HEK293 (cell line): ENCODE results near the gene PRKCQ.

Source experiments
- HOXD13 ChIP-seq: sonication (generic); formaldehyde crosslinking; IDR thresholded peaks from 2 replicates; pipeline ENCODE4 v1.8.0; 2022; ENCODE audit warnings: missing genetic modification reagents, borderline replicate concordance
- SCRT1 ChIP-seq: fragments of 450-650 bp; formaldehyde crosslinking; IDR thresholded peaks from 2 replicates; pipeline ENCODE4 v1.5.1; 2016; ENCODE audit warnings: missing biosample characterization, missing genetic modification characterization, borderline replicate concordance
- ZBTB17 ChIP-seq: fragments of 450-650 bp; formaldehyde crosslinking; IDR thresholded peaks from 2 replicates; pipeline ENCODE4 v1.5.1; 2016; ENCODE audit warnings: missing biosample characterization, missing genetic modification characterization
- ZBTB8A ChIP-seq: fragments of 450-650 bp; formaldehyde crosslinking; IDR thresholded peaks from 2 replicates; pipeline ENCODE4 v1.5.1; 2016; ENCODE audit warnings: missing biosample characterization, missing genetic modification characterization
- ZNF146 ChIP-seq: fragments of 450-650 bp; formaldehyde crosslinking; IDR thresholded peaks from 2 replicates; pipeline ENCODE4 v1.5.1; 2016; ENCODE audit warnings: missing biosample characterization, missing genetic modification characterization
- ZNF174 ChIP-seq: fragments of 450-650 bp; formaldehyde crosslinking; IDR thresholded peaks from 2 replicates; pipeline ENCODE4 v1.5.0; 2017; ENCODE audit warnings: missing biosample characterization, mild to moderate bottlenecking, missing genetic modification characterization
- ZNF202 ChIP-seq: fragments of 450-650 bp; formaldehyde crosslinking; IDR thresholded peaks from 2 replicates; pipeline ENCODE4 v1.5.1; 2016; ENCODE audit warnings: missing biosample characterization, missing genetic modification characterization, borderline replicate concordance
- ZNF223 ChIP-seq: fragments of 450-650 bp; formaldehyde crosslinking; IDR thresholded peaks from 2 replicates; pipeline ENCODE4 v1.5.1; 2016; ENCODE audit warnings: missing biosample characterization, missing genetic modification characterization
- ZNF23 ChIP-seq: fragments of 450-650 bp; formaldehyde crosslinking; IDR thresholded peaks from 2 replicates; pipeline ENCODE4 v1.5.1; 2016; ENCODE audit warnings: missing biosample characterization, missing genetic modification characterization, borderline replicate concordance
- ZNF274 ChIP-seq, 2 experiments: fragments of 200-500 bp in 1 of 2; fragments of 450-650 bp in 1 of 2; sonication (Bioruptor generic) in 1 of 2; formaldehyde crosslinking in 1 of 2; IDR thresholded peaks; 2 replicates each; pipeline versions ENCODE4 v1.5.1 to v1.6.1; 2014 to 2016; ENCODE audit warnings: borderline replicate concordance in 1 of 2, inconsistent platforms in 1 of 2, low read length in 1 of 2, missing biosample characterization in 1 of 2, missing genetic modification characterization in 1 of 2
- ZSCAN23 ChIP-seq: fragments of 450-650 bp; formaldehyde crosslinking; IDR thresholded peaks from 2 replicates; pipeline ENCODE4 v1.5.1; 2016; ENCODE audit warnings: missing biosample characterization, missing genetic modification characterization
- TF ChIP-seq, protein P1 (sequence below): fragments of 450-650 bp; formaldehyde crosslinking; IDR thresholded peaks from 2 replicates; pipeline ENCODE4 v1.5.1; 2016; ENCODE audit warnings: missing biosample characterization, missing genetic modification characterization
- TF ChIP-seq, protein P2 (sequence below): fragments of 450-650 bp; formaldehyde crosslinking; IDR thresholded peaks from 2 replicates; pipeline ENCODE4 v1.5.1; 2017; ENCODE audit warnings: missing biosample characterization, missing genetic modification characterization
- TF ChIP-seq, protein P3 (sequence below): fragments of 450-650 bp; formaldehyde crosslinking; IDR thresholded peaks from 2 replicates; pipeline ENCODE4 v1.5.1; 2016; ENCODE audit warnings: missing biosample characterization, missing genetic modification characterization, borderline replicate concordance

DNA sequence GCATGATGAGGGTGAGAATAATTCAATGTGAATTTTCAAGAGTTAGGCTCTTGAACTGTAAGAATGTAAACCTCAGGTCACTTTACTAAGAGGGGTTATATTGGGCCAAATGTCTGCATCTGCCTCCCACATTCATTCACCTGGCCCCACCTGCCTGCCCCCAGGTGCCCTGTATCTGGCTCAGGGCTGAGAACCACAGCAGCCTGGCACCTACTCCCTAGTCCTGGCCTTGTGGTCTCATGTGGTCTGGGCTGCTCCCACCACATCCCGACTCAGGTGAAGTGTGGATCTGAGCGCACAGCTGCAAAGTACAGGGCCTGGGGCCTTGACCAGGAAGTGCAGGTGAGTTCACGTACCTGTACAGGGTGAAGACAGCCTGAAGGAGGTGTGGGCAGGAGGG lies 195.2 kb downstream of the PRKCQ start:
- TF ChIP-seq ZNF146 (tag by site-specific recombination) (no peak), ZNF174 (no peak), ZNF23 (tag by site-specific recombination) (no peak), ZSCAN23 (tag by site-specific recombination) (no peak), ZNF202 (no peak), SCRT1 (tag by site-specific recombination) (no peak), ZBTB17 (no peak), HOXD13 (CRISPR knock-in tag) (no peak), ZNF274 (IDR thresholded peaks at IDR 0.05; ENCODE audit: low read length) (no peak), ZNF274 (tag by site-specific recombination; IDR thresholded peaks at IDR 0.05; ENCODE audit: borderline replicate concordance) (no peak), ZNF223 (no peak), ZBTB8A (no peak)
- TF ChIP-seq, protein P1, sequence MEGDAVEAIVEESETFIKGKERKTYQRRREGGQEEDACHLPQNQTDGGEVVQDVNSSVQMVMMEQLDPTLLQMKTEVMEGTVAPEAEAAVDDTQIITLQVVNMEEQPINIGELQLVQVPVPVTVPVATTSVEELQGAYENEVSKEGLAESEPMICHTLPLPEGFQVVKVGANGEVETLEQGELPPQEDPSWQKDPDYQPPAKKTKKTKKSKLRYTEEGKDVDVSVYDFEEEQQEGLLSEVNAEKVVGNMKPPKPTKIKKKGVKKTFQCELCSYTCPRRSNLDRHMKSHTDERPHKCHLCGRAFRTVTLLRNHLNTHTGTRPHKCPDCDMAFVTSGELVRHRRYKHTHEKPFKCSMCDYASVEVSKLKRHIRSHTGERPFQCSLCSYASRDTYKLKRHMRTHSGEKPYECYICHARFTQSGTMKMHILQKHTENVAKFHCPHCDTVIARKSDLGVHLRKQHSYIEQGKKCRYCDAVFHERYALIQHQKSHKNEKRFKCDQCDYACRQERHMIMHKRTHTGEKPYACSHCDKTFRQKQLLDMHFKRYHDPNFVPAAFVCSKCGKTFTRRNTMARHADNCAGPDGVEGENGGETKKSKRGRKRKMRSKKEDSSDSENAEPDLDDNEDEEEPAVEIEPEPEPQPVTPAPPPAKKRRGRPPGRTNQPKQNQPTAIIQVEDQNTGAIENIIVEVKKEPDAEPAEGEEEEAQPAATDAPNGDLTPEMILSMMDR (tag by site-specific recombination): no peak
- TF ChIP-seq, protein P2, sequence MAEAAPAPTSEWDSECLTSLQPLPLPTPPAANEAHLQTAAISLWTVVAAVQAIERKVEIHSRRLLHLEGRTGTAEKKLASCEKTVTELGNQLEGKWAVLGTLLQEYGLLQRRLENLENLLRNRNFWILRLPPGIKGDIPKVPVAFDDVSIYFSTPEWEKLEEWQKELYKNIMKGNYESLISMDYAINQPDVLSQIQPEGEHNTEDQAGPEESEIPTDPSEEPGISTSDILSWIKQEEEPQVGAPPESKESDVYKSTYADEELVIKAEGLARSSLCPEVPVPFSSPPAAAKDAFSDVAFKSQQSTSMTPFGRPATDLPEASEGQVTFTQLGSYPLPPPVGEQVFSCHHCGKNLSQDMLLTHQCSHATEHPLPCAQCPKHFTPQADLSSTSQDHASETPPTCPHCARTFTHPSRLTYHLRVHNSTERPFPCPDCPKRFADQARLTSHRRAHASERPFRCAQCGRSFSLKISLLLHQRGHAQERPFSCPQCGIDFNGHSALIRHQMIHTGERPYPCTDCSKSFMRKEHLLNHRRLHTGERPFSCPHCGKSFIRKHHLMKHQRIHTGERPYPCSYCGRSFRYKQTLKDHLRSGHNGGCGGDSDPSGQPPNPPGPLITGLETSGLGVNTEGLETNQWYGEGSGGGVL (tag by site-specific recombination): no peak
- TF ChIP-seq, protein P3, sequence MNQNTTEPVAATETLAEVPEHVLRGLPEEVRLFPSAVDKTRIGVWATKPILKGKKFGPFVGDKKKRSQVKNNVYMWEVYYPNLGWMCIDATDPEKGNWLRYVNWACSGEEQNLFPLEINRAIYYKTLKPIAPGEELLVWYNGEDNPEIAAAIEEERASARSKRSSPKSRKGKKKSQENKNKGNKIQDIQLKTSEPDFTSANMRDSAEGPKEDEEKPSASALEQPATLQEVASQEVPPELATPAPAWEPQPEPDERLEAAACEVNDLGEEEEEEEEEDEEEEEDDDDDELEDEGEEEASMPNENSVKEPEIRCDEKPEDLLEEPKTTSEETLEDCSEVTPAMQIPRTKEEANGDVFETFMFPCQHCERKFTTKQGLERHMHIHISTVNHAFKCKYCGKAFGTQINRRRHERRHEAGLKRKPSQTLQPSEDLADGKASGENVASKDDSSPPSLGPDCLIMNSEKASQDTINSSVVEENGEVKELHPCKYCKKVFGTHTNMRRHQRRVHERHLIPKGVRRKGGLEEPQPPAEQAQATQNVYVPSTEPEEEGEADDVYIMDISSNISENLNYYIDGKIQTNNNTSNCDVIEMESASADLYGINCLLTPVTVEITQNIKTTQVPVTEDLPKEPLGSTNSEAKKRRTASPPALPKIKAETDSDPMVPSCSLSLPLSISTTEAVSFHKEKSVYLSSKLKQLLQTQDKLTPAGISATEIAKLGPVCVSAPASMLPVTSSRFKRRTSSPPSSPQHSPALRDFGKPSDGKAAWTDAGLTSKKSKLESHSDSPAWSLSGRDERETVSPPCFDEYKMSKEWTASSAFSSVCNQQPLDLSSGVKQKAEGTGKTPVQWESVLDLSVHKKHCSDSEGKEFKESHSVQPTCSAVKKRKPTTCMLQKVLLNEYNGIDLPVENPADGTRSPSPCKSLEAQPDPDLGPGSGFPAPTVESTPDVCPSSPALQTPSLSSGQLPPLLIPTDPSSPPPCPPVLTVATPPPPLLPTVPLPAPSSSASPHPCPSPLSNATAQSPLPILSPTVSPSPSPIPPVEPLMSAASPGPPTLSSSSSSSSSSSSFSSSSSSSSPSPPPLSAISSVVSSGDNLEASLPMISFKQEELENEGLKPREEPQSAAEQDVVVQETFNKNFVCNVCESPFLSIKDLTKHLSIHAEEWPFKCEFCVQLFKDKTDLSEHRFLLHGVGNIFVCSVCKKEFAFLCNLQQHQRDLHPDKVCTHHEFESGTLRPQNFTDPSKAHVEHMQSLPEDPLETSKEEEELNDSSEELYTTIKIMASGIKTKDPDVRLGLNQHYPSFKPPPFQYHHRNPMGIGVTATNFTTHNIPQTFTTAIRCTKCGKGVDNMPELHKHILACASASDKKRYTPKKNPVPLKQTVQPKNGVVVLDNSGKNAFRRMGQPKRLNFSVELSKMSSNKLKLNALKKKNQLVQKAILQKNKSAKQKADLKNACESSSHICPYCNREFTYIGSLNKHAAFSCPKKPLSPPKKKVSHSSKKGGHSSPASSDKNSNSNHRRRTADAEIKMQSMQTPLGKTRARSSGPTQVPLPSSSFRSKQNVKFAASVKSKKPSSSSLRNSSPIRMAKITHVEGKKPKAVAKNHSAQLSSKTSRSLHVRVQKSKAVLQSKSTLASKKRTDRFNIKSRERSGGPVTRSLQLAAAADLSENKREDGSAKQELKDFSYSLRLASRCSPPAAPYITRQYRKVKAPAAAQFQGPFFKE (tag by site-specific recombination): no peak
